ENCODE results near the gene TRAF3IP3.

- TF ChIP-seq EZH2 (IDR thresholded peaks at IDR 0.05; ENCODE audit: borderline replicate concordance, insufficient read depth, low read depth, low read length, poor library complexity, severe bottlenecking) (no peak), CTCF (IDR thresholded peaks at IDR 0.05) (no peak)
Observed at GRCh38 chr1:209727286-209727685, 28.6 kb upstream of the TRAF3IP3 start.
